Panc1 (cell line): Measurements from ENCODE around the gene ANKRD40.

Experiments used
- POLR2AphosphoS5 ChIP-seq: IDR thresholded peaks from 2 replicates; pipeline ENCODE4 v1.6.1; 2012; ENCODE audit warnings: mild to moderate bottlenecking, low read depth, low read length, moderate library complexity
- REST ChIP-seq, 2 experiments: IDR thresholded peaks; 2 replicates each; pipeline ENCODE4 v1.6.1; 2011 to 2012; ENCODE audit warnings: low read depth in 2 of 2, control low read depth in 1 of 2, low read length in 1 of 2, mild to moderate bottlenecking in 1 of 2, moderate library complexity in 1 of 2; ENCODE audit not compliant: insufficient read depth in 1 of 2
- TCF7L2 ChIP-seq: IDR thresholded peaks from 2 replicates; pipeline ENCODE4 v1.6.1; 2011; ENCODE audit warnings: mild to moderate bottlenecking, low read depth, low read length, inconsistent platforms
- TF ChIP-seq, protein P1 (sequence below): fragments of 450-650 bp; IDR thresholded peaks from 2 replicates; pipeline ENCODE4 v1.5.1; 2017; ENCODE audit warnings: mild to moderate bottlenecking

DNA sequence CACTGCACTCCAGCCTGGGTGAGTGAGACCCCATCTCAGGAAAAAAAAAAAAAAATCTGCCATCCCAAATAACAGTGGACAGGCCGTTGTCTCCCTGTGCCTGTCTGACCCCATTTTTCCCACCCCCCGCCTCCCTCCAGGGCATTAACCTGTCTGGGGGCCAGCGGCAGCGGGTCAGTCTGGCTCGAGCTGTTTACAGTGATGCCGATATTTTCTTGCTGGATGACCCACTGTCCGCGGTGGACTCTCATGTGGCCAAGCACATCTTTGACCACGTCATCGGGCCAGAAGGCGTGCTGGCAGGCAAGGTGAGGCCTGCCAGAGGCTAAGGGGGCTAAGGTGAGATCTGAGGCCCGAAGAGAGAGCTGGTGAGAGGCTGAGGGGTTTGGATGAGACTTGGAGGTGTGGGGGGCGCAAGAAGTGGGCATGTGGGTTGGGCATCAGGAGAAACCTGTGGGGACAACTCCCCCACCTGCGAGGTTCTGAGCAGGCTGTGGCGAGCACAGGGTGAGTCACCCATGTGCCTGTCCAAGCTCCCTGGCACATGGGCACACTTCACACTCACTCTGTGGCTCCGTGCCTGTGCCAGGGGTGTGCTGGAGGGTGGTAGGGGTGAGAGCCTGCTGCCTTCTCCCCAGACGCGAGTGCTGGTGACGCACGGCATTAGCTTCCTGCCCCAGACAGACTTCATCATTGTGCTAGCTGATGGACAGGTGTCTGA is 34.7 kb downstream of the ANKRD40 start:
- TF ChIP-seq, protein P1, sequence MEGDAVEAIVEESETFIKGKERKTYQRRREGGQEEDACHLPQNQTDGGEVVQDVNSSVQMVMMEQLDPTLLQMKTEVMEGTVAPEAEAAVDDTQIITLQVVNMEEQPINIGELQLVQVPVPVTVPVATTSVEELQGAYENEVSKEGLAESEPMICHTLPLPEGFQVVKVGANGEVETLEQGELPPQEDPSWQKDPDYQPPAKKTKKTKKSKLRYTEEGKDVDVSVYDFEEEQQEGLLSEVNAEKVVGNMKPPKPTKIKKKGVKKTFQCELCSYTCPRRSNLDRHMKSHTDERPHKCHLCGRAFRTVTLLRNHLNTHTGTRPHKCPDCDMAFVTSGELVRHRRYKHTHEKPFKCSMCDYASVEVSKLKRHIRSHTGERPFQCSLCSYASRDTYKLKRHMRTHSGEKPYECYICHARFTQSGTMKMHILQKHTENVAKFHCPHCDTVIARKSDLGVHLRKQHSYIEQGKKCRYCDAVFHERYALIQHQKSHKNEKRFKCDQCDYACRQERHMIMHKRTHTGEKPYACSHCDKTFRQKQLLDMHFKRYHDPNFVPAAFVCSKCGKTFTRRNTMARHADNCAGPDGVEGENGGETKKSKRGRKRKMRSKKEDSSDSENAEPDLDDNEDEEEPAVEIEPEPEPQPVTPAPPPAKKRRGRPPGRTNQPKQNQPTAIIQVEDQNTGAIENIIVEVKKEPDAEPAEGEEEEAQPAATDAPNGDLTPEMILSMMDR = no peak
- TF ChIP-seq POLR2AphosphoS5 = no peak
- TF ChIP-seq TCF7L2 = no peak
- no peak for TF ChIP-seq REST (IDR thresholded peaks at IDR 0.05; ENCODE audit: insufficient read depth in 1 of 2, low read depth in 2 of 2, low read length in 1 of 2)
